Karpas-422 (cell line): ENCODE results near the gene TMTC2. TPM values are rescaled to one million over a fixed set of nuclear protein-coding genes. Genes with fewer than 3 reads are reported as not detected.

Source experiments
- DNase-seq: peaks from one replicate; pipeline ENCODE4 v3.0.0-alpha.2; 2015
- H2AFZ ChIP-seq: fragments of 200-600 bp; sonication (generic); 2 replicates; pipeline ENCODE4 v1.6.1; 2014; ENCODE audit warnings: antibody characterized with exemption, low read length, mixed read lengths
- H3K27ac ChIP-seq: fragments of 200-600 bp; sonication (generic); 2 replicates; pipeline ENCODE4 v1.5.1; 2014; ENCODE audit warnings: mild to moderate bottlenecking, low read length, moderate library complexity
- H3K27me3 ChIP-seq: fragments of 200-600 bp; sonication (generic); 2 replicates; pipeline ENCODE4 v1.6.1; 2014; ENCODE audit warnings: low read length, mixed read lengths
- H3K36me3 ChIP-seq: fragments of 200-600 bp; sonication (generic); 2 replicates; pipeline ENCODE4 v1.6.1; 2014; ENCODE audit warnings: low read length, mixed read lengths; ENCODE audit not compliant: insufficient read depth
- H3K4me1 ChIP-seq: fragments of 200-600 bp; sonication (generic); 2 replicates; pipeline ENCODE4 v1.6.1; 2014; ENCODE audit warnings: mild to moderate bottlenecking, low read length, mixed read lengths
- H3K4me2 ChIP-seq: fragments of 200-600 bp; sonication (generic); 2 replicates; pipeline ENCODE4 v1.6.1; 2014; ENCODE audit warnings: low read length, low read depth, mild to moderate bottlenecking; ENCODE audit not compliant: poor library complexity, severe bottlenecking
- H3K4me3 ChIP-seq: fragments of 200-600 bp; sonication (generic); 2 replicates; pipeline ENCODE4 v1.5.1; 2014; ENCODE audit warnings: mild to moderate bottlenecking, antibody characterized with exemption, low read length, mixed read lengths
- H3K79me2 ChIP-seq: fragments of 200-600 bp; sonication (generic); 2 replicates; pipeline ENCODE4 v1.6.1; 2014; ENCODE audit warnings: mild to moderate bottlenecking, low read length, mixed read lengths
- H3K9ac ChIP-seq: fragments of 200-600 bp; sonication (generic); 2 replicates; pipeline ENCODE4 v1.6.0; 2014; ENCODE audit warnings: low read length
- H3K9me2 ChIP-seq: fragments of 200-600 bp; sonication (generic), shearing (Covaris generic); replicated peaks from 2 replicates; pipeline ENCODE4 v1.6.0; 2014; ENCODE audit warnings: mild to moderate bottlenecking, low read length, moderate library complexity; ENCODE audit not compliant: insufficient read depth
- H3K9me3 ChIP-seq: fragments of 300-700, 200-600 bp; sonication (generic); 2 replicates; pipeline ENCODE4 v1.6.1; 2014; ENCODE audit warnings: low read length, mixed read lengths
- H4K20me1 ChIP-seq: fragments of 200-600 bp; sonication (generic); 2 replicates; pipeline ENCODE4 v1.6.1; 2014; ENCODE audit warnings: mild to moderate bottlenecking, antibody characterized with exemption, low read length, low read depth; ENCODE audit not compliant: insufficient read depth
- total RNA-seq: library from RNA; depleted of rRNA; stranded (reverse); fragments of >200 nt; shearing (Covaris generic); gene quantifications from 2 replicates; pipeline ENCODE4 v1.2.3, GENCODE V29; 2014; ENCODE audit warnings: low replicate concordance

TMTC2 gene
- total RNA-seq, 1 experiment from 2014 or later, result 5.0 TPM

DNA sequence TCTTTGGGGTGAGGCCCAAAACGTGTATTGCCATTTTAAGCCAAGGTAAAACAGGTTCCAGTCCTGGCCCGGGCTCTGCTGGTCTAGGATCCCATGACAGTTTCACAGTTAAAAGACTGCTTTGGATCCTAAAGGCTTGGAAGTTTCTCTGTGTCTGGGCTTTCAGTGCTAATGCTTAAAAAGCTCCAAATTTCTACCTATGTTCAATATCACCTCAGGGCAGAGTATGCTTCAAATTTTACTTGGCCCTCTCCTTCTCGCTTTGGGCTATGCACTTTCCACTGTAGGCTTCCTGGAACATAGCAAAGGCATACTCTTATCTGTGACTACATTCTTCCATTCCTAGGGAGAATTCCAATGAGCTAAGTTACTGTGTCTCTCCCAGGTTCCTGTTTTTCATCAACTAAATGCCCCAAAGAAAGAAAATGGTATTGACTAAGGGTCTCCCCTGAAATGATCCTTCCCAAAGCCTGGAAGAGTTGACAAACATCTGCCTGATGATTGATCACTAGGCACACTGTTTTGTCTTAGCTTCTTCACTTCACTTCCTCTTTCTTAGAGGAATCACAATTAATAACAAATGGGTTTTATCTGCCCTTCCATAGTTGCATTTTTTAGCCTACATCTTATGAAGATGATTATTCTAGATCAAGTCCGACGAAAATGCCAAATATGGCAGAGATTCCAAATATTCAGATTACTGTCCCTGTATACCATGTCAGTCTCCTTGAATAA lies 79.4 kb downstream of the TMTC2 start:
- no peak overlapping the region for H3K4me3 ChIP-seq
- H3K36me3 ChIP-seq, result no peaks in the 10 kb centered on the region
- H3K4me2 ChIP-seq, result no peak overlapping the region
- H3K27ac ChIP-seq, result no peak overlapping the region
- no peak overlapping the region for H3K9ac ChIP-seq
- H3K9me3 ChIP-seq, result no peaks in the 10 kb centered on the region
- no peak overlapping the region for H2AFZ ChIP-seq
- H4K20me1 ChIP-seq, result no peaks in the 10 kb centered on the region
- no peaks in the 10 kb centered on the region for H3K79me2 ChIP-seq
- H3K27me3 ChIP-seq, result no peaks in the 10 kb centered on the region
- DNase-seq, result no peak
- H3K9me2 ChIP-seq, result no peaks in the 10 kb centered on the region
- no peaks in the 10 kb centered on the region for H3K4me1 ChIP-seq

DNA sequence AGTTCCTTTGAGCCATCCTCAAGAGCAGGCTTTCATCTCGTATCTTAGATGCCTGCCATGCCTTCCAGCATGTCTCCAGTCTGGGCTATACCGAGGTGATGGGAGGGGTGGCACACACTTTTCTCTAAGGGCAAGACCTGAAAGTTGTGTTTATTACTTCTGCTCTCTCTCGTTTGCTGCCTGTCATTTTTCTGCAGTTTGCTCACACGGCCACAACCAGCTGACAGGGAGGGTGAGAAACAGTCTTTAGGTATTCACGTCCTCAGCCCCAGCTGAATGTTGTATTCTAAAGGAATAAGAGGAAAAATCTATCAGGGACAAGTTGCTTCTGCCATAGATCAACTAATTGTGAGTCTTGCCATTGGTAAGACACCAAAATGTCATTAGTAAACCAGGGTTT lies 88.0 kb downstream of the TMTC2 start:
- no peak overlapping the region for H3K4me3 ChIP-seq
- no peaks in the 10 kb centered on the region for H3K4me1 ChIP-seq
- H3K9me3 ChIP-seq, result no peaks in the 10 kb centered on the region
- H3K79me2 ChIP-seq, result no peaks in the 10 kb centered on the region
- no peak overlapping the region for H3K27ac ChIP-seq
- no peaks in the 10 kb centered on the region for H3K36me3 ChIP-seq
- DNase-seq, result no peak
- H2AFZ ChIP-seq, result no peak overlapping the region
- H3K27me3 ChIP-seq, result no peaks in the 10 kb centered on the region
- no peak overlapping the region for H3K9ac ChIP-seq
- no peak overlapping the region for H3K4me2 ChIP-seq
- H4K20me1 ChIP-seq, result no peaks in the 10 kb centered on the region
- no peaks in the 10 kb centered on the region for H3K9me2 ChIP-seq

DNA sequence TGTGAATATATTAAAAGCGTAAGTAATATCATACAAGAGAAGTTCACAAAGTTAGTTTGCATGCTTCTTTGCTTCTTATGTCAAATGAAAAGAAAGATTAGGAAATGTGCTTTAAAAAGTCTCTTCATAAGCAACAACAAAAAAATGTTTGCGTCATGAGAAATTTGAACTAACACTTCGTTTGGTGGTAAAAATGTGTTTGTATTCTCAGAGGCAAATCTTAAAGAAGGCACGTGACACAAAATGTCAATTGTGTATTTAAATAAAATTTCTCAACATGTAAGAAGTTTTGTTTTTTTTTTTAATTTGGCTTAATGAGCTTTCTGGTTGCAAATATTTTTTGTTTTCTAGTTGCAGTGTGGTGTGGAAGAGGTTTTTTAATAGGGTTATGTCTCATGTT lies 93.8 kb downstream of the TMTC2 start:
- Histone ChIP-seq H3K4me1 (peaks cover 10% of the 10 kb centered on the region), H3K4me3 (no peak overlapping the region), H3K9me2 (no peaks in the 10 kb centered on the region), H3K9ac (no peak overlapping the region), H2AFZ (no peak overlapping the region), H4K20me1 (no peaks in the 10 kb centered on the region), H3K4me2 (no peak overlapping the region), H3K79me2 (no peaks in the 10 kb centered on the region), H3K27ac (no peak overlapping the region), H3K27me3 (no peaks in the 10 kb centered on the region), H3K9me3 (no peaks in the 10 kb centered on the region), H3K36me3 (no peaks in the 10 kb centered on the region)
- DNase-seq, result no peak

DNA sequence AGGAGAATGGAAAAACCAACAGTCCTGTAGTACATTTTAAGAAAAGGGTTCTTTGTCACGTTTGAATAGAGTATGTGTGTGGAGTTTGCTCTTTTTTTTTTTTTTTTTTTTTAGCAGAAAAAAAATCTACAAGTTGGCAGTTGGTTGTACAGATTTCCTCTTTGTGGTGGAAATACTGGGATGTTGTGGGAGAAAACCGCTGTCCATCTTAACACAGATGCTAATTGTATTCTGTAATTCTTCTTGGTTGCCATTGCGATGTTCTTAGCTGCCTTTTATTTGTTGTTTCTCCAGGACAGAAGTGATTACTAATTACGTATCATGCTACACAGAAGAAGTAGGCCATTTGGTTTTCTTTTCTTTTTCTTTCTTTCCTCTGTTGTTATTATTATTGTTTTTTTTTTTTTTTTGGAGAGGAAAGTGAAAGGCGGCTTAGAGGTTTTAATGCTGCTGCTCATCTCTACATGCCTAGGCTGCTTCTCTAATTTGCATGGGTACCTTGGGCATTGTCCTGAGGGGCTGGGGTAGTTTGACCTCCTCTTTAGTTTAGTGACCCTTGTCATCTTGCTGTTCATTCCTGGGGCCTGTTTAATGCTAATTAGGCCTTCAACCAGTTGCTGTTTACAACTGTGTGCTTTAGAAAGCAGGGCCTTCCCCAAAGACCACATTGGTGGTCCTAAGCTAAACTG lies 94.7 kb downstream of the TMTC2 start:
- Histone ChIP-seq H3K79me2 (no peaks in the 10 kb centered on the region), H3K9ac (no peak overlapping the region), H3K36me3 (no peaks in the 10 kb centered on the region), H3K4me3 (no peak overlapping the region), H3K4me2 (no peak overlapping the region), H2AFZ (no peak overlapping the region), H3K9me3 (no peaks in the 10 kb centered on the region), H3K27ac (no peak overlapping the region), H4K20me1 (no peaks in the 10 kb centered on the region), H3K4me1 (peaks cover 10% of the 10 kb centered on the region), H3K27me3 (no peaks in the 10 kb centered on the region), H3K9me2 (no peaks in the 10 kb centered on the region)
- DNase-seq, result no peak

GRCh38 chr12:82783435-82783834 lies 96.7 kb downstream of the TMTC2 start:
- Histone ChIP-seq H3K4me3 (no peak overlapping the region), H3K9me3 (no peaks in the 10 kb centered on the region)
- peak; percentile 47 for DNase-seq

GRCh38 chr12:82787016-82787415 lies 100.3 kb downstream of the TMTC2 start:
- no peaks in the 10 kb centered on the region for H4K20me1 ChIP-seq
- H3K36me3 ChIP-seq, result no peaks in the 10 kb centered on the region

More at GRCh38 chr12:82783435-82783834, 96.7 kb downstream of the TMTC2 start:
- Histone ChIP-seq H3K9me2 (no peaks in the 10 kb centered on the region), H3K27ac (no peak overlapping the region), H3K9ac (no peak overlapping the region), H3K79me2 (no peaks in the 10 kb centered on the region), H3K4me1 (peaks cover 10% of the 10 kb centered on the region), H3K27me3 (no peaks in the 10 kb centered on the region), H3K4me2 (no peak overlapping the region), H3K36me3 (no peaks in the 10 kb centered on the region), H4K20me1 (no peaks in the 10 kb centered on the region), H2AFZ (peak overlapping the region; percentile 69; the same call in 1 of the 2 replicates)

DNA sequence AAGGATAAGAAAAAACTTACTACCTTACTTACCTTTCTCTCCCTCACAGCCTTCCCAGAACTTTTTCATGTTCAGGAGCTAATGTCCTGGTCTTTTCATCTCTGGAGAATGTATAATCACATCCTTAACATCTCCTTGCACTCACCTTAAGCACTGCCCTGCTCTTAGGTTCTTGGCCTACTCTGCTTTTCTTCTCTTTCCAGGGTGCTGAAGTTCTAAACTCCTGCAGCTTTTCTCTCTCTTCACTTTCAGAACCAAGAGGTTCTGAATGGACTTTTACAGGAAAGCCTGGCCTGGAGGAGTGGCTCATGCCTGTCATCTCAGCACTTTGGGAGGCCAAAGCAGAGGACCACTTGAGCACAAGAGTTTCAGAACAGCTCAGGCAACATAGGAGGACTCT lies 101.9 kb downstream of the TMTC2 start:
- Histone ChIP-seq H3K4me2 (no peak overlapping the region), H3K9me3 (no peaks in the 10 kb centered on the region), H3K27ac (no peak overlapping the region)

More at GRCh38 chr12:82787016-82787415, 100.3 kb downstream of the TMTC2 start:
- H3K79me2 ChIP-seq, result no peaks in the 10 kb centered on the region
- DNase-seq, result no peak
- no peaks in the 10 kb centered on the region for H3K9me3 ChIP-seq
- H3K4me3 ChIP-seq, result no peak overlapping the region
- no peak overlapping the region for H2AFZ ChIP-seq
- H3K27ac ChIP-seq, result no peak overlapping the region
- H3K9me2 ChIP-seq, result no peaks in the 10 kb centered on the region
- no peak overlapping the region for H3K4me2 ChIP-seq
- H3K4me1 ChIP-seq, result peaks cover 10% of the 10 kb centered on the region
- no peaks in the 10 kb centered on the region for H3K27me3 ChIP-seq
- H3K9ac ChIP-seq, result no peak overlapping the region

DNA sequence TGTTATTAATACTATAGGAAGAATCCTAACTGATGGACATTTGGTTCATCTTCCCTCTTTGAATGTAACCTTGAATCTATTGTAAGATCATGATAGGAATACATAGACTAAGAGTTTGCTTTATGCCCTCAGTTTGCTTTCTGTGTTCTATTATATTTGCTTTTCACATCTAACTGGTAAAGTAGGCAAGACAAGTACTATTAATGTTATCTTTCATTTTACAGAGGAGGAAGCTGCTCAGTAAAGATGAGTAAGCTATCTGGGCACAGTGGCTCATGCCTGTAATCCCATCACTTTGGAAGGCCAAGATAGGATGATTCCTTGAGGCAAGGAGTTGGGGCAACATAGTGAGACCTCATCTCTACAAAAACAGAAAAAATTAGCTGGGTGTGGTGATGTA lies 103.0 kb downstream of the TMTC2 start:
- Histone ChIP-seq H3K9me3 (no peaks in the 10 kb centered on the region), H3K27ac (no peak overlapping the region), H3K9me2 (no peaks in the 10 kb centered on the region), H2AFZ (no peak overlapping the region), H3K4me3 (no peak overlapping the region), H3K9ac (no peak overlapping the region), H3K36me3 (no peaks in the 10 kb centered on the region), H4K20me1 (no peaks in the 10 kb centered on the region), H3K4me1 (no peaks in the 10 kb centered on the region), H3K4me2 (no peak overlapping the region), H3K79me2 (no peaks in the 10 kb centered on the region), H3K27me3 (no peaks in the 10 kb centered on the region)
- no peak for DNase-seq

More for the DNA sequence above, 101.9 kb downstream of the TMTC2 start:
- H3K4me3 ChIP-seq, result no peak overlapping the region
- H3K4me1 ChIP-seq, result peaks cover 2% of the 10 kb centered on the region
- no peak overlapping the region for H3K9ac ChIP-seq
- H2AFZ ChIP-seq, result no peak overlapping the region
- H3K36me3 ChIP-seq, result no peaks in the 10 kb centered on the region
- no peaks in the 10 kb centered on the region for H4K20me1 ChIP-seq
- DNase-seq, result no peak
- H3K79me2 ChIP-seq, result no peaks in the 10 kb centered on the region
- H3K27me3 ChIP-seq, result no peaks in the 10 kb centered on the region
- no peaks in the 10 kb centered on the region for H3K9me2 ChIP-seq
